ENCODE data around the gene ANKIB1. TPM values are rescaled to one million over a fixed set of nuclear protein-coding genes. Genes with fewer than 3 reads are reported as not detected.
"Not testable (repeated sequence)": the region's sequence is repeated elsewhere in the genome, so short reads cannot be mapped to it uniquely, and the experiment has no call there.

Gene ANKIB1
- total RNA-seq, 1 donor from 2014 or later: 58.1 TPM

GRCh38 chr7:92404170-92404614 lies 158.4 kb downstream of the ANKIB1 start:
- H3K4me1 Mint-ChIP-seq (ENCODE audit: low read depth): peaks cover 2% of the 10 kb centered on the region
- H3K4me3 Mint-ChIP-seq (ENCODE audit: low read depth): no peak overlapping the region
- DNase-seq (ENCODE audit: low spot score, unreplicated experiment): no peak
- H3K27me3 Mint-ChIP-seq: no peaks in the 10 kb centered on the region
- H3K9me3 Mint-ChIP-seq (ENCODE audit: low read depth): no peaks in the 10 kb centered on the region
- H3K27ac Mint-ChIP-seq: peak overlapping the region; percentile 21
- H3K36me3 Mint-ChIP-seq (ENCODE audit: insufficient read depth): no peaks in the 10 kb centered on the region
- TF ChIP-seq CTCF (IDR thresholded peaks at IDR 0.05; ENCODE audit: unreplicated experiment): no peak

- Mint-ChIP-seq H3K27ac (no peak overlapping the region), H3K4me3 (ENCODE audit: low read depth) (no peak overlapping the region), H3K4me1 (ENCODE audit: low read depth) (no peaks in the 10 kb centered on the region), H3K36me3 (ENCODE audit: insufficient read depth) (no peaks in the 10 kb centered on the region), H3K9me3 (ENCODE audit: low read depth) (peaks cover 2% of the 10 kb centered on the region), H3K27me3 (peaks cover 5% of the 10 kb centered on the region)
- no peak for DNase-seq (ENCODE audit: low spot score, unreplicated experiment)
- no peak for TF ChIP-seq CTCF (IDR thresholded peaks at IDR 0.05; ENCODE audit: unreplicated experiment)
These were observed 163.6 kb downstream of the ANKIB1 start for GRCh38 chr7:92409357-92409756.

- not testable (repeated sequence) for H3K27me3 Mint-ChIP-seq; DNase-seq (ENCODE audit: low spot score, unreplicated experiment); H3K36me3 Mint-ChIP-seq (ENCODE audit: insufficient read depth); H3K27ac Mint-ChIP-seq; H3K4me1 Mint-ChIP-seq (ENCODE audit: low read depth); H3K9me3 Mint-ChIP-seq (ENCODE audit: low read depth); H3K4me3 Mint-ChIP-seq (ENCODE audit: low read depth)
These were observed 164.4 kb downstream of the ANKIB1 start for GRCh38 chr7:92410162-92410561.

GRCh38 chr7:92412745-92413144 lies 167.0 kb downstream of the ANKIB1 start:
- Mint-ChIP-seq H3K4me3 (ENCODE audit: low read depth) (no peak overlapping the region), H3K36me3 (ENCODE audit: insufficient read depth) (no peaks in the 10 kb centered on the region), H3K9me3 (ENCODE audit: low read depth) (peaks cover 2% of the 10 kb centered on the region), H3K4me1 (ENCODE audit: low read depth) (no peaks in the 10 kb centered on the region), H3K27me3 (peaks cover 5% of the 10 kb centered on the region), H3K27ac (no peak overlapping the region)
- no peak for DNase-seq (ENCODE audit: low spot score, unreplicated experiment)
- TF ChIP-seq CTCF (IDR thresholded peaks at IDR 0.05; ENCODE audit: unreplicated experiment): no peak

GRCh38 chr7:92413550-92413949 lies 167.8 kb downstream of the ANKIB1 start:
- peaks cover 5% of the 10 kb centered on the region for H3K27me3 Mint-ChIP-seq
- H3K36me3 Mint-ChIP-seq (ENCODE audit: insufficient read depth): no peaks in the 10 kb centered on the region
- H3K4me3 Mint-ChIP-seq (ENCODE audit: low read depth): no peak overlapping the region
- H3K27ac Mint-ChIP-seq: no peak overlapping the region
- peaks cover 2% of the 10 kb centered on the region for H3K9me3 Mint-ChIP-seq (ENCODE audit: low read depth)
- no peaks in the 10 kb centered on the region for H3K4me1 Mint-ChIP-seq (ENCODE audit: low read depth)
- DNase-seq (ENCODE audit: low spot score, unreplicated experiment): no peak
- no peak for TF ChIP-seq CTCF (IDR thresholded peaks at IDR 0.05; ENCODE audit: unreplicated experiment)

GRCh38 chr7:92415225-92415624 lies 169.5 kb downstream of the ANKIB1 start:
- Mint-ChIP-seq H3K27me3 (peaks cover 5% of the 10 kb centered on the region), H3K4me3 (ENCODE audit: low read depth) (no peak overlapping the region), H3K27ac (no peak overlapping the region), H3K9me3 (ENCODE audit: low read depth) (no peaks in the 10 kb centered on the region), H3K36me3 (ENCODE audit: insufficient read depth) (no peaks in the 10 kb centered on the region), H3K4me1 (ENCODE audit: low read depth) (no peaks in the 10 kb centered on the region)
- TF ChIP-seq CTCF (IDR thresholded peaks at IDR 0.05; ENCODE audit: unreplicated experiment): no peak
- no peak for DNase-seq (ENCODE audit: low spot score, unreplicated experiment)

Data from progenitor cell of endocrine pancreas (in vitro differentiated cells).